Activated gamma-delta T cell (primary cell): Measurements from ENCODE around the gene PLSCR1.
"Not testable (repeated sequence)": the region's sequence is repeated elsewhere in the genome, so short reads cannot be mapped to it uniquely, and the experiment has no call there.

Source experiments
- DNase-seq: peaks from one replicate; lab custom pipeline; 2025; lab: John Stamatoyannopoulos, UW

Gene PLSCR1

GRCh38 chr3:146513386-146514051 lies 30.9 kb downstream of the PLSCR1 start:
- no peak for DNase-seq

- no peak for DNase-seq
Observed at GRCh38 chr3:146511402-146512134, 32.8 kb downstream of the PLSCR1 start.

GRCh38 chr3:146507331-146508120 lies 36.9 kb downstream of the PLSCR1 start:
- DNase-seq = no peak

GRCh38 chr3:146505516-146505915 lies 38.9 kb downstream of the PLSCR1 start:
- DNase-seq = no peak

- DNase-seq = no peak
Observed at GRCh38 chr3:146504498-146505197, 39.8 kb downstream of the PLSCR1 start.

- DNase-seq = no peak
Observed at GRCh38 chr3:146503461-146504202, 40.8 kb downstream of the PLSCR1 start.

- no peak for DNase-seq
Observed at GRCh38 chr3:146502887-146503460, 41.4 kb downstream of the PLSCR1 start.

GRCh38 chr3:146501752-146502151 lies 42.7 kb downstream of the PLSCR1 start:
- DNase-seq = no peak

- no peak for DNase-seq
Observed at GRCh38 chr3:146499701-146500100, 44.7 kb downstream of the PLSCR1 start.

GRCh38 chr3:146498002-146498736 lies 46.2 kb downstream of the PLSCR1 start:
- no peak for DNase-seq

GRCh38 chr3:146497145-146497843 lies 47.1 kb downstream of the PLSCR1 start:
- DNase-seq = peak; percentile 11

GRCh38 chr3:146496726-146497125 lies 47.7 kb downstream of the PLSCR1 start:
- no peak for DNase-seq

GRCh38 chr3:146496251-146496650 lies 48.2 kb downstream of the PLSCR1 start:
- no peak for DNase-seq

GRCh38 chr3:146493761-146494160 lies 50.6 kb downstream of the PLSCR1 start:
- DNase-seq = no peak

GRCh38 chr3:146493221-146493620 lies 51.2 kb downstream of the PLSCR1 start:
- DNase-seq = no peak

- no peak for DNase-seq
Observed at GRCh38 chr3:146491303-146491702, 53.1 kb downstream of the PLSCR1 start.

GRCh38 chr3:146485297-146485696 lies 59.1 kb downstream of the PLSCR1 start:
- DNase-seq = no peak

GRCh38 chr3:146476094-146476740 lies 68.2 kb downstream of the PLSCR1 start:
- DNase-seq = no peak

- DNase-seq = not testable (repeated sequence)
Observed at GRCh38 chr3:146474976-146475375, 69.4 kb downstream of the PLSCR1 start.
